HL-60/S4 (cell line): ENCODE measurements around the gene DIAPH2.
"Not testable (repeated sequence)": the region's sequence is repeated elsewhere in the genome, so short reads cannot be mapped to it uniquely, and the experiment has no call there.

Source experiments
- in situ Hi-C: fragments of 300-500 bp; cut with MboI; formaldehyde crosslinking; loops from 2 replicates; pipeline ENCODE4 v1.14.3; 2022; ENCODE audit warnings: low sequenced_read_pairs

The DIAPH2 gene

GRCh38 chrX:96715481-96715880 is 30.8 kb downstream of the DIAPH2 start:
- in situ Hi-C loops = no loop called here

GRCh38 chrX:96719161-96719875 is 34.7 kb downstream of the DIAPH2 start:
- in situ Hi-C loops = no loop called here

GRCh38 chrX:96721354-96721753 is 36.7 kb downstream of the DIAPH2 start:
- in situ Hi-C loops = no loop called here

GRCh38 chrX:96722781-96723180 is 38.1 kb downstream of the DIAPH2 start:
- in situ Hi-C loops = no loop called here

GRCh38 chrX:96729053-96729452 is 44.4 kb downstream of the DIAPH2 start:
- in situ Hi-C loops = no loop called here

GRCh38 chrX:96729868-96730643 is 45.4 kb downstream of the DIAPH2 start:
- in situ Hi-C loops = no loop called here

- in situ Hi-C loops = not testable (repeated sequence)
These were observed 46.4 kb downstream of the DIAPH2 start for GRCh38 chrX:96731000-96731399.

GRCh38 chrX:96743367-96744073 is 58.9 kb downstream of the DIAPH2 start:
- in situ Hi-C loops = no loop called here

- in situ Hi-C loops = no loop called here
These were observed 68.1 kb downstream of the DIAPH2 start for GRCh38 chrX:96752781-96753180.

GRCh38 chrX:96753230-96753629 is 68.6 kb downstream of the DIAPH2 start:
- in situ Hi-C loops = no loop called here

- in situ Hi-C loops = no loop called here
These were observed 71.8 kb downstream of the DIAPH2 start for GRCh38 chrX:96756491-96756890.

GRCh38 chrX:96761566-96761965 is 76.9 kb downstream of the DIAPH2 start:
- in situ Hi-C loops = no loop called here

GRCh38 chrX:96763608-96764007 is 79.0 kb downstream of the DIAPH2 start:
- in situ Hi-C loops = no loop called here

GRCh38 chrX:96764864-96765263 is 80.2 kb downstream of the DIAPH2 start:
- in situ Hi-C loops = no loop called here

GRCh38 chrX:96770315-96770714 is 85.7 kb downstream of the DIAPH2 start:
- in situ Hi-C loops = no loop called here

GRCh38 chrX:96771486-96771885 is 86.8 kb downstream of the DIAPH2 start:
- in situ Hi-C loops = no loop called here

- in situ Hi-C loops = no loop called here
These were observed 89.5 kb downstream of the DIAPH2 start for GRCh38 chrX:96774116-96774515.

- in situ Hi-C loops = no loop called here
These were observed 92.3 kb downstream of the DIAPH2 start for GRCh38 chrX:96776966-96777365.

- in situ Hi-C loops = no loop called here
These were observed 106.9 kb downstream of the DIAPH2 start for GRCh38 chrX:96791559-96791958.

- in situ Hi-C loops = no loop called here
These were observed 107.4 kb downstream of the DIAPH2 start for GRCh38 chrX:96792047-96792446.

- in situ Hi-C loops = no loop called here
These were observed 114.3 kb downstream of the DIAPH2 start for GRCh38 chrX:96798982-96799381.

GRCh38 chrX:96807318-96807717 is 122.7 kb downstream of the DIAPH2 start:
- in situ Hi-C loops = no loop called here
